GM06990 (cell line): ENCODE results near the gene TULP4.

Experiments used
- DNase-seq: peaks from one replicate; pipeline ENCODE4 v3.0.0-alpha.2; 2011; ENCODE audit not compliant: insufficient read length; ENCODE audit errors: extremely low read depth
- H3K27me3 ChIP-seq: replicated peaks from 2 replicates; pipeline ENCODE4 v1.6.0; 2011; ENCODE audit warnings: low read length; ENCODE audit not compliant: control insufficient read depth, insufficient read depth
- H3K36me3 ChIP-seq: 2 replicates; pipeline ENCODE4 v1.5.1; 2011; ENCODE audit warnings: low read length; ENCODE audit not compliant: control insufficient read depth, insufficient read depth
- H3K4me3 ChIP-seq: replicated peaks from 2 replicates; pipeline ENCODE4 v1.5.1; 2011; ENCODE audit warnings: low read depth, mild to moderate bottlenecking, control low read depth, low read length
- TF ChIP-seq, protein P1 (sequence below): IDR thresholded peaks from 2 replicates; pipeline ENCODE4 v1.5.1; 2011; ENCODE audit warnings: low read length, control low read depth, mild to moderate bottlenecking, inconsistent platforms; ENCODE audit not compliant: insufficient read depth, poor library complexity, severe bottlenecking

The TULP4 gene

GRCh38 chr6:158311193-158311592 is 1.1 kb upstream of the TULP4 start:
- Histone ChIP-seq H3K27me3 (no peaks in the 10 kb centered on the region), H3K4me3 (no peak overlapping the region), H3K36me3 (peaks cover 5% of the 10 kb centered on the region)
- TF ChIP-seq, protein P1, sequence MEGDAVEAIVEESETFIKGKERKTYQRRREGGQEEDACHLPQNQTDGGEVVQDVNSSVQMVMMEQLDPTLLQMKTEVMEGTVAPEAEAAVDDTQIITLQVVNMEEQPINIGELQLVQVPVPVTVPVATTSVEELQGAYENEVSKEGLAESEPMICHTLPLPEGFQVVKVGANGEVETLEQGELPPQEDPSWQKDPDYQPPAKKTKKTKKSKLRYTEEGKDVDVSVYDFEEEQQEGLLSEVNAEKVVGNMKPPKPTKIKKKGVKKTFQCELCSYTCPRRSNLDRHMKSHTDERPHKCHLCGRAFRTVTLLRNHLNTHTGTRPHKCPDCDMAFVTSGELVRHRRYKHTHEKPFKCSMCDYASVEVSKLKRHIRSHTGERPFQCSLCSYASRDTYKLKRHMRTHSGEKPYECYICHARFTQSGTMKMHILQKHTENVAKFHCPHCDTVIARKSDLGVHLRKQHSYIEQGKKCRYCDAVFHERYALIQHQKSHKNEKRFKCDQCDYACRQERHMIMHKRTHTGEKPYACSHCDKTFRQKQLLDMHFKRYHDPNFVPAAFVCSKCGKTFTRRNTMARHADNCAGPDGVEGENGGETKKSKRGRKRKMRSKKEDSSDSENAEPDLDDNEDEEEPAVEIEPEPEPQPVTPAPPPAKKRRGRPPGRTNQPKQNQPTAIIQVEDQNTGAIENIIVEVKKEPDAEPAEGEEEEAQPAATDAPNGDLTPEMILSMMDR = no peak
- no peak for DNase-seq

DNA sequence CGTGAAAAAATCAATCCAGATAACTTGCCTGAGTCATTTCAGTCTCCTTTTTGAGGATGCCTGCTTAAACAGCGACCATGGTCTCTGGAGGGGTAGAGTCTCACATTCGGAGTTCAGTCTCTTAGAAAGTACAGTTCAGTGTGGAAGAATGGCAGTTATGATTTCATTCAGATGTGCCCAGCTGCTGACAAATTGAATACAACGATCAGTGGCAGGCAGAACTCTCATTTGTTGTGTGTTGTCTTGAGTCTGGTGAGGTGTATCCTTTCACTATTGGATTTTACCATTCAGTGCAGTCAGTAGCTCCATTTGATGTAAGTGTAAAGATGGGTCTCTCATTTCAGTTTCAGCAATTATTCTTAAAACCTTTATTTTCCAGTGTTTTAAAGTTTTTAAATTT is 639 bp upstream of the TULP4 start:
- Histone ChIP-seq H3K36me3 (peaks cover 5% of the 10 kb centered on the region), H3K4me3 (no peak overlapping the region), H3K27me3 (no peaks in the 10 kb centered on the region)
- DNase-seq = no peak
- TF ChIP-seq, protein P1 = no peak

DNA sequence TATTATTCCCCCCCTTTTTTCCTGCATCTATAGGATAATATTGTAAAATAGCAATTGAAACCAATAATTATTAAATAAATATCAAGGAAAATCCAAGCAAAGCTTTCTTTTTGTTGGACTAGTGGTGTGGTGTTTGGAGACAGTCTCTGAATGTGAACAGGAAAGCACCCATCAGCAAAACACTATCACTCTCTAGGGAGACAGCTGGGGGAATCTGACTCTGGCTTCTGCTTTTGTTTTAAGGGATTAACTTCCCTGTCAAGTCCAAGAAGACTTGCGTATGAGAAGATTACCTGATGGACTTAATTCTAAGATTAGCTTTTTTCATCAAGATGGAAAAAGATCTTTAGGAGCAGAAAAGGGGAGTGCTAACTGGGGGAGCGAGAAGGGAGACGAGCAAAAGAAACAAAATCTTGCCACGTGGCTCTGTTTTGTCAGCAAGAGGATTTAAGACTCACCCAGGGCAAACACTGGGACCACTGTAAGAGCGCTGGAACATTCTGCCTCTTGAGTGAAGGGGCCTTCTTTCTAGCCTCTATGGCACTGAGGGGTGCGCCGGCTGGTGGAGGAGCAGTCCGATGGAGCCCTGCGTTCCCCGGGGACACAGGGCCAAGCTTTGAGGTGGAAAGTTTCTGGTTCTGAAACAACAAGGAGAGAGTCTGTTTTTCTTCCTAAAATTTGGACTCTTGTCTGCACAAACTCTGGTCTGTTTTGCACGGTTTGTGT is 570 bp downstream of the TULP4 start:
- TF ChIP-seq, protein P1 = no peak
- Histone ChIP-seq H3K4me3 (no peak overlapping the region), H3K27me3 (no peaks in the 10 kb centered on the region), H3K36me3 (peaks cover 5% of the 10 kb centered on the region)
- no peak for DNase-seq

DNA sequence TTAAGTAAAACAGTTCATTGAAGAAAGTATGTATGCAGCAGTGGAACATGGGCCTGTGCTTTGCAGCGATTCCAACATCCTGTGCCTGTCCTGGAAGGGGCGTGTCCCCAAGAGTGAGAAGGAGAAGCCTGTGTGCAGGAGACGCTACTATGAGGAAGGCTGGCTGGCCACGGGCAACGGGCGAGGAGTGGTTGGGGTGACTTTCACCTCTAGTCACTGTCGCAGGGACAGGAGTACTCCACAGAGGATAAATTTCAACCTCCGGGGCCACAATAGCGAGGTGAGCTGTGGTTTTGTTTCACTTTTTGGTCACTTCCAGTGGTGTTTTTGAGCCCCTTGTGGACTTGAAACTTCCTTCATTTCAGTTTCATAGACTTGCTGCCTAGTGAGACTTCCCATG is 1.7 kb downstream of the TULP4 start:
- Histone ChIP-seq H3K4me3 (peak overlapping the region; percentile 41), H3K36me3 (peaks cover 5% of the 10 kb centered on the region), H3K27me3 (no peaks in the 10 kb centered on the region)
- TF ChIP-seq, protein P1 = no peak
- peak; percentile 45 for DNase-seq

- DNase-seq = no peak
- peaks cover 5% of the 10 kb centered on the region for H3K36me3 ChIP-seq
- no peak overlapping the region for H3K4me3 ChIP-seq
- H3K27me3 ChIP-seq = no peaks in the 10 kb centered on the region
- TF ChIP-seq, protein P1 = no peak
These were observed 2.5 kb downstream of the TULP4 start for GRCh38 chr6:158314737-158315136.

DNA sequence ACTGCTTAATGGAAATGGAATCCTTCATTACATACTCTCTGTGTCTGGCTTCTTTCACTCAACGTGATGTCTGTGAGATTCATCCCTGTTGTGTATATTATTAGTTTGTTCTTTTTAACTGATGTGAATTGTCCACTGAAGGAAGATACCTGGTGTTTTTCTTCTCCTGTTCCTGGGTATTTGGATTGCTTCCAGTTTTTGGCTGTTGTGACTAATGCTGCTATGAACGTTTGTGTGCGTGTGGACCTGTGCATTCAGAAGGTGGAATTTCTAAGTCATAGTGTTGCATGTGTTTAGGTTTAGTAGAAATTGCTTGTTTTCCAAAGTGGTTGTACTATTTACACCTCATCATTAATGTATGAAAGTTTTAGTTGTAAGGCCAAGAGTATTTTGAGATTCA is 3.8 kb downstream of the TULP4 start:
- TF ChIP-seq, protein P1 = no peak
- H3K4me3 ChIP-seq = no peak overlapping the region
- peaks cover 4% of the 10 kb centered on the region for H3K36me3 ChIP-seq
- H3K27me3 ChIP-seq = no peaks in the 10 kb centered on the region
- DNase-seq = no peak
